NT2/D1 (cell line): ENCODE measurements around the gene IGSF9.

Source experiments
- YY1 ChIP-seq: IDR thresholded peaks from 2 replicates; pipeline ENCODE4 v1.6.1; 2011; ENCODE audit not compliant: insufficient read length, insufficient read depth
- ZNF274 ChIP-seq: IDR thresholded peaks from 2 replicates; pipeline ENCODE4 v1.6.1; 2011; ENCODE audit warnings: mild to moderate bottlenecking, low read depth, low read length

- TF ChIP-seq ZNF274 (no peak), YY1 (no peak)
Observed at GRCh38 chr1:159924025-159924790, 21.2 kb downstream of the IGSF9 start.
